ENCODE measurements around the gene PLCB4.

DNA sequence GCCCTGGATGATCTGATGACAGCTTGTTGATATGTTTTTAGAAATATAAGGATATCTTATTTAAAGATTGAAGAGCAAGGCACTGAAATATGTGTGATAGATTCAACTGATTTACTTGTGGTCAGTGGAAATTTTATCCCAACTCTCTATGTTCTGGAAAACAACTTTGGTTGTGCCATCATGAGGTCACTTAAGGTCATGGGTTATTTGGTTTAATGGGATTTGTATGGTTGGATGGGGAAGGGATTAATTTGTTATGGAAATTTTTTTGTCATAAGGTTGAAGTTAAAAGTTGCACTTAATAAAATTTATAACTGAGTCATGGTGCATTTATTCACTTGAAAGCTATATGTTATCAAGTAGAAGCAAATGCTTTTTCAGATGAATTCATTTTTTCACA is 231.2 kb downstream of the PLCB4 start:
- TF ChIP-seq EZH2 (IDR thresholded peaks at IDR 0.05; ENCODE audit: low read length, missing control alignments) (no peak), CTCF (conservative IDR thresholded peaks at IDR 0.05 in 1 of 2, IDR thresholded peaks at IDR 0.05 in 1 of 2; ENCODE audit: low read depth in 1 of 2, low read length in 2 of 2) (no peak)

Data from fibroblast of lung (primary cell).